NCI-H2171 treated with DMSO at 0.1 percent for 48 hours (cell line): Measurements from ENCODE around the gene POC1A.
"Not testable (repeated sequence)": the region's sequence is repeated elsewhere in the genome, so short reads cannot be mapped to it uniquely, and the experiment has no call there.

ENCODE experiments used
- DNase-seq: peaks from one replicate; lab custom pipeline; 2025; lab: John Stamatoyannopoulos, UW

POC1A gene

DNA sequence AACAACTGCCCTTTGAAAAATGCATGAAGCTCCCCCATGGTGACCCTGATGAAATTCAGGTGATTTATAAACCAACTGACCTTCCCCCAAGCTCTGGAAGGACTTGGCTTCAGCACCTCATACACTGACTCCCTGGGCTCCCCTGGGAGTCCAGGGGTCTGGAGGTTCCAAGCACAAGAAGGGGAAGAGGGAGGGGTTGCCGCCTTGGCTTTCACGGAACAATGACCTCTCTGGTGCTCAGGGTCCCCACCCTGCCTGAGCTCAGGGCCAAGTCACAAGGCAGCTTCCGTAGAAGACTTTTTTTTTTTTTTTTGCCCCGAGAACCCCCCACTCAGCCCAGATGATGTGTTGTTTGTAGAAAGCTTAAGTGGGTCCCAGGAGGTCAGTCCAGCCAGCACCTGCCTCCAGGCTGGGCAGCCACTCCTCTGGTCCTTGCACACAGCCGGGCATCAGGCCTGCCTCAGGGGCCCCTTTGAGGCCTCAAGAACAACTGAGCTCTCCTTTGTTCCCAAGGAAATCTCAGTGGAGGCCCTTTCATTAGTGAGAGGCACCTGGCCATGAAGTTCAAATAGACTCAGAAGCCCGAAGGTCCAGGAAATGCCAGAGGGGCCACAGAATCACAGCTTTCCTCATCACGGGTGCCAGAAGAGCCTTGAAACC is 29.7 kb upstream of the POC1A start:
- no peak for DNase-seq

DNA sequence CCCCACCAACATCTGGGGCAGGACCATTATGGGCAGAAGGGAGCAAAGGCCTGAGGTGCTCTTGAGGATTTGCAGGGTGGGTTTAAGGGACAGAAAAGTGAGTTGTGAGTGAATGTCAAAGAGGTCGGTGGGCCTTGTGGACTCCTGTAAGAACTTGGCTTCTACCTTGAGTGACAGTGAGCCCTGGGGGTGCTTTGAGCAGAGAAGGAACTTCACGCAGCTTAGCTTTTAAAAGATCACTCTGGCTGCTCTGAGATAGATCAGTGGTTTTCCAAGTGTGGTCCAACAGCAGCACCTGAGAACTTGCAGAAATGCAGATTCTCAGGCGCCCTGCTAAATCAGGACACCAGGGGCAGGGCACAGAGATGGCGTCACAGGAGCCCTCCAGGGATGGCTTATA is 28.5 kb upstream of the POC1A start:
- DNase-seq, result no peak

DNA sequence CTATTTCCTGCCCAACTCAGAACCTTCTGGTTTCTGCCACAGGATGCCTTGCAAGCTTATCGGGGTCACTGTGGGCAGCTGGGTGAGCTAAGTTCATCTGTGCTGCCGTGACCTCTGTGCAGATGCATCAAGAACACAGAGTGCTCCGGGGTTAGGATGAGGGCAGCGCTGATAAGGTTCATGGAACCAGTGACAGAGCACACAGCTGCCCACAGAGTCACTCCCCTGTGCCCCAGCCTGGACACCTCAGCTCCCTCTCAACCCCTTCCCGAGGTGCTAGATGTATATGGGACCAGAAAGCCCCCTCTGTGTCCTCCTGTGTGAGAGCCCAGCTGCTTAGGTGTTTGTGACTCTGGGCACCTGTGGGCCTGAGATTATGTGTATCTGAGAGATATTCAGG is 28.0 kb upstream of the POC1A start:
- no peak for DNase-seq

DNA sequence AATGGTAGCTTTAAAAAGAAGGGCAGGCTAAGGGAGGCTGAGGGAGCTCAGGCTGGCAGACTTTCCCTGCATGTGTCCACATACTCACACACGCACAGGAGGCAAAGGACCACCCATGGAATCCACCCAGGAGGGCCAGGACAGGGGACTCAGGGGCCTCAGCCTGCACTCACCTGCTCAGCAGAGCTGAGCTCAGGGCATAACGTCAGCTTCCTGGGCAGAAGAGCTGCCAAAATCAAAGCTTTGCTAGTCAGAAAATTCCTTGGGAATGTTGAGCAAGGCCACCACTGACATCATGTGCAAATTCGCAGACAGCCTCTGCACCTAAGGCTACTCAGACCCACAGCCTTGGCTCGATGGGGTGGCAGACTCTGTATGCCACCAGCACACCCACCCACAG is 27.3 kb upstream of the POC1A start:
- no peak for DNase-seq

DNA sequence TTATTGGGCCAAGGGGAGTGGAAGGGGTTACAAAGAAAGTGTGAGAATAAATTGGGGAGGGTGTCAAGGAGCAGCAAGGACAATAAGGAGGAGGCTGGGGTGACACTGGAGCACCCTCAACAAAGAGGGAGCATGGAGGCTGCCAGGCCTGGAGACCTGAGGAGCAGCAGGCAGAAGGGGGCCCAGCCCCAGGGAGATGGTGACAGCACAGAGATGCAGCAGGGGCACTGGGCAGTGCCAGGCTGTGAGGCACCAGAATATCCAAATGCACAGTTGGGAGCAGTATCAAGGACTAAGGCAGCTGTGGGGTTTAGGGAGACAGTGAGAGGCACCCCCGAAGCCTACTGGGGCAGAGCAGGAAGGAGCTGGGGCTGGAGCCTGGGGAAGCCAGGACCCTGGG is 24.3 kb upstream of the POC1A start:
- DNase-seq, result no peak

DNA sequence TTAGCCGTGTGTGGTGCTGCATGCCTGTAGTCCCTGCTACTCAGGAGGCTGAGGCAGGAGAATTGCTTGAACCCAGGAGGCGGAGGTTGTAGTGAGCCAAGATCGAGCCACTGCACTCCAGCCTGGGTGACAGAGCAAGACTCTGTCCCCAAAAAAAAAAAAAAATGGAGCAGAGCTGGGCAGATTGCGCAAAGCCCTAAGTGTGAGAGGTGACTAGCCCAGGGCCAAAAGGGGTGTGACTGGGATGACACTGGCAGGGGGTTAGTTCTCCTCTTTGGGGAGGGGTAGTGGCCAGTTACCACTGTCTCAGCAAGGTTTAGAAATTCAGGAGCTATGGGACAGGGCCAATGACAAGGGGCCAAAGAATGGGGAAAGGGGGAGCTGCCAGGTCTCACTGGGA is 23.9 kb upstream of the POC1A start:
- not testable (repeated sequence) for DNase-seq

DNA sequence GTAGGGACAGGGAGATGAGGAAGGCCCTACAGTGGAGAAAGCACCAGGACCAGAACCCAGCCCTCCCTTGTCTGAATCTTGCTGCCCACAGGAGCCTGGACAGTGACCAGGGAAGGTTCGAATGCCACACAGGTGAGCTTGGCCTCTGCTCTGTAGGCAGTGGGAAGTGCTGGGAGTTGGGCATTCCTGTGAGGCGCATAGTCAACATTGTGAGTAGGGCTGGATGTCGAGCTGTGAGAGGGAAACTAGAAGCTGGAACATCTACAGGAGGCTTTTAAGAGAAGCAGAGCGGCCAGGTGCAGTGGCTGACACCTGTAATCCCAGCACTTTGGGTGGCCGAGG is 23.4 kb upstream of the POC1A start:
- no peak for DNase-seq

DNA sequence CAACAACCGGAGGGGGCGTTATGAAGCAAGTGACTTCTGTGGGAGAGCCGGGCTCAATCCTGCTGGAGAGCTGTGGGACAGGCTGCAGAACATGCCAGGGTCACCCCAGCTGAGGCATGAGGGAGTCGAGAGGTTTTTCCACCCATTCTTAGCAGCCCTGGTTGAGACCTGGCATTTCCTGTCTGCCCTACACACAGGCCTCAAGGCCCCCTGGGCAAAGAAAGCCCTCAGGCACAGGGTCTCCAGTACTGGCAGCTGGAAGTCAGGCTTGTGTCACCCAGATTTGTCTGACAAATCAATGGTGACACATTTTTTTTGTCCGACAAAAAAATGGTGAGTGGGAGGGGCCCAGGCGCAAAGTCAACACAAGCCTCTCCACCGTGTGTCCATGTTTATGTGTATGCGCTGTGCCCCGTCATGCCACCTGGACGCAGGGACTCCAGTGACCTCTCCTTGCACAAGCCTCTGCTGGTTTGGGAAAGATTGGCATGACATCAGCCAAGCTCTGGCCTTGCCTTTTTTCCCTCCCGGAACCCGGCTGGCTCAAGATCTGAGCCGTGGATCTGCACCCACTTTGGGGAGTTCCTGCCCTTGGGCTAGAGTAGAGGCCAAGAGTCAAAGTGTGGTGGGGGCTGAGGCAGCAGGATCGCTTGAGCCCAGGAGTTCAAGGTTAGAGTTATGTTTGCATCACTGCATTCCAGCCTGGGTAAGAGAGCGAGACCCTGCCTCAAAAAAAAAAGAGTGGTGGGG is 22.9 kb upstream of the POC1A start:
- no peak for DNase-seq

DNA sequence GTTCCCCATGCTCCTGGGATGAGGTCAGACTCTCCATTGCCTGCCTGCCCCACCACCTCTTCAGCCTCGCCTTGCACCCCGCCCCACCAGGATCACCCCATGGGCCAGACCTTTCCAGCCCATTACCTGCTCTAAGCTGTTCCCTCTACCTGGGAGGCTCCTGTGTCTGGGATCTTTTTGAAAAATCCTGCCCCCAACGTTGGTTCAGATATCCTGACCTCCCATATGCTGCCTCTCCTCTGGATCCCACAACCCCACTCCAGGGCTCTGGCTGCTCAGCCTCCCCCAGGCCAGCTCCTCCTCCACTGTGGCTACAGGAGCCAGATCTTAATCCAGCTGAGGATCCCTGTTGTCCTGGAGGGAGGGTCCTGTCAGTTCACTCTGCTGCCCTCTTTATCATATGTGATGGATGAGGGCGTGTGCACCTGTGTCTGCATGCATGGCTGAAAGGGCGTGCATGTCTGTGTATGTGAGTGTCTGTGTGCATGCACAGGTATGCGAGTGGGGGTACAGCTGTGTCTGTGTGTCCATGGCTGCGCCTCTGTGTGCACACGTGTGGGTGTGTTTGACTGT is 22.0 kb upstream of the POC1A start:
- DNase-seq, result no peak

DNA sequence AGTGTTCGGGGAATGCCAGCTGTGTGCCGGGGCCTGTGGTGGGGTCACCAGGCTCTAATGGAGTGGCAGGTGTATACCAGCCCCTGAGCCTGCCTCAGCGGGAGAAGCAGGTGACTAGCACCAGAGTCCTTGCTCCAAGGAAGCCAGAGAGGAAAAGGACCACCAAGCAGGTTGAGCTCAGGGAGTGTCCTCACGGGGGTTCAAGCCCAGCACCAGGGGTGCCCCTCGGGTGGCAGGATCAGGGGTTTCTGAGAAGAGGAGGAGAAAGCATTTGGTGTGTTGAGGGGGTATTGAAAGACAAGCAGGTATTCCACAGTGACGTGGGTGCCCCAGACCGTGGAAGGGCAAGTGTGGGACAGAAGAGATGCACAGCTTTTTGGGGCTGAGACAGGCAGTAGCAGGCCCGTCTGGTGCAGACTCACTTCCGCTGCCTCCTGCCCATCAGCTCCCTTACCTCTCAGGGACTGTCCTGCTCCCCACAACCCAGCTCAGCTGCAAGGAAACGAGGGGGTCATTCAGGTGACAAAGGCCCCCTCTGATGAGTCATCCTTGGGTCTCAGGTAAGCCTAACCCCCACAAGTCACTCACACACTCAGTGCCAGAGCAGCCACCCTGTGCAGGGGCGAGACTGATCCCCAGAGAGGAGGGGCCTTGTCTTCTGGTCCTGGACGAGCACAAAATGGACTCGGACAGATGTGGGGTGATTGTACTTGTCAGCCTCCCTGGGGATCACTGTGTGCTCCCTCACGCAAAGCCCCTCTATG is 21.4 kb upstream of the POC1A start:
- no peak for DNase-seq

DNA sequence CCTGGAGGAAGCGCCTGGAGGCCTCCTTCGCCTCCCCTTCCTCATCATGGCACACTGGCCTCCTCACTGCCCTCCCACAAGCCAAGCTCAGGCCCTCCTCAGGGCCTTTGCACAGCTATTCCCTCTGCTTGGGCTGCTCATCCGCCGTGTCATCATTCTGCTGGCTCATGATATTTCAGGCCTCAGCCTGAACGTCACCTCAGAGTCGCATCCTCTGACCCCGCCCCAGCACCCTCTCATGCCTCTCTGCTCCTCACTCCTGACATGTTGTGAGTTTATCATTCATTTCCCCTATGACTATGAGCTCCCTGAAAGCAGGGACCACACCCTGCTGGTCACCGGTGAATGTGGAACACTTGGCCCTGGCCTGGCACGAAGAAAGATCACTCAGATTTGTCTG is 20.7 kb upstream of the POC1A start:
- DNase-seq, result no peak

DNA sequence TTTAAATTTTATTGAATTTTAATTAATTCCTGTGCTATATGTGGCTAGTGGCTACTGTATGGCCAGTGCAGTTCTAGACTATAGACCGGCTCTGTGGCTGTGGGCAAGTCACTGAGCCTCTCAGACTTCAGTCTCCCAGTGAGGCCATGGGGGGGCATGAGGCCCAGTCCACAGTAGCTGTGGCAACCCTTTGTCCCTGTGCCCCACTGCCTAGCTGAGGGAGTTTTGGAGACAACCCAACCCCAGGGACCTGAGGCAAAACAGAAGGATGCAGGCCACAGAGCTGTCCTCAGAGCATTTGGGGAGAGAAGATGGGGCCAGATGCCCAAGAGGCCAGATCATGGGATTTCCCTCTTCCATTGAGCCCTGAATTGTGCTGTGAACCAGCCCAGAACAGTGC is 18.9 kb upstream of the POC1A start:
- no peak for DNase-seq

DNA sequence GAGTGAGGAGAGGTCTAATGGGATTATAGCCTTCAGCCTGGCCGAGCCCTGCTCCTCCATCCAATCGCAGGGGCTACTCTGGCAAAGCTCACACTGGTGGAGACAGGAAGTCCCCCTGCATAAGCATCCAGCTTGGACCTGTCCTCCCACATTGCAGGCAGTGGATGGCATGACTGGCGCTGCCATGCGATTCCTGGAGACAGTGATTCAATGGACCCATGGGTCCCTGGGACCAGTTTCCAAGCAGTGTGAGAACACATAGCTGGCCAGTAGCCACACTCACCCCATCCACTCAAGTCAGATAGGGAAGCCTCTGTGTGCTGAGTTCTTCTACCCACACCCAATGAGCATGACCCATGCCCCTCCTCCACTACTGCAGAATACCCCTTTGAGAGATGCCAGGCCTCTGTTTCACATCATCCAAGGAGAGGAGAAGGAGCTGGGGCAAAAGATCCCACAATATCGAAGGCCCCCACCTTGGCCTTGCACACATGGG is 18.1 kb upstream of the POC1A start:
- no peak for DNase-seq

DNA sequence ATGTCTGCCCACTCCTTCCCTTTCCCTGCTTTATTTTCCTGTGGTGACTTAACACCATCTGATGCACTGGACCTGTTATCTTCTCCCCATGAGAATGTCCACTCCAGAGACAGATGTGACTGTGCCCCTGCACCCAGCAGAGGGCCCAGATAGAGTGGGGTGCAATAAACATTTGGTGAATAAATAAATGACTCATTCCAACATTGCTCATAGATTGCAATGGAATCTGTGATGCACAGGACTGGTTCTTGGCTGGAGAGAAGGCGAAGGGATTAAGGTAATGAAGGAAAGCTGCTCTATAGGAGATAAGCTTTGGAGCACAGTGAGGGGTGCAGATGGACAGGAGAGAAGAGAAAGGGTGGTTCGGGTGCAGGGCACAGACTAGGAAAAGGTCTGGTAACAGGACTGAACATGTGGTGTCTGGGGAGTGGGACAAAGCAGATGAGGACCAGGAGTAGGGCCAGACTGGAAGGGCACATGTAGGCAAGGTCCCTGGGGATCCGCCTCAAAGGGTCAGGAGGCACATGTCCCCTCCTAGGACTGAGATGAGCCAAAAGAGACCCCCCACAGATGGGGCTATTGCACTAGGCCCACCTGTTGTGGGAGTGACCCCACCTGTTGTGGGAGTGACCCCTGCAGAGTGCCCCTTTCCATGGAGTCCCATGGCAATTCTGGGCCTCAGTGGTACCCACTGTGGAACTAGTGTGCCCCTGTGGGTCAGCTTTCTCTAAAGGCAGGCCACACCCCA is 17.5 kb upstream of the POC1A start:
- DNase-seq, result no peak

DNA sequence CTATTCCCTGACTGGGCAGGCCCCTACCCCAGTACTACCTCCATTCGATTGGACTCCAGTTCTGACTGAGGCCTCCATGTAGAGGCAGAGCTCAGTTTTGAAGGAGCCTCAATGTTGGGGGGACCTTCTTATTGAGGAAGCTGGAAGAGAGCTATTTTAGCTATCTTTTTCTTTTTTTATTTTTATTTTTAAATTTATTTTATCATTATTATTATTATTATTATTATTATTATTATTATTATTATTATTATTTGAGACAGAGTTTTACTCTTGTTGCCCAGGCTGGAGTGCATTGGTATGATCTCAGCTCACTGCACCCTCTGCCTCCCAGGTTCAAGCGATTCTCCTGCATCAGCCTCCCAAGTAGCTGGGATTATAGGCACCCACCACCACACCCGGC is 16.0 kb upstream of the POC1A start:
- not testable (repeated sequence) for DNase-seq

DNA sequence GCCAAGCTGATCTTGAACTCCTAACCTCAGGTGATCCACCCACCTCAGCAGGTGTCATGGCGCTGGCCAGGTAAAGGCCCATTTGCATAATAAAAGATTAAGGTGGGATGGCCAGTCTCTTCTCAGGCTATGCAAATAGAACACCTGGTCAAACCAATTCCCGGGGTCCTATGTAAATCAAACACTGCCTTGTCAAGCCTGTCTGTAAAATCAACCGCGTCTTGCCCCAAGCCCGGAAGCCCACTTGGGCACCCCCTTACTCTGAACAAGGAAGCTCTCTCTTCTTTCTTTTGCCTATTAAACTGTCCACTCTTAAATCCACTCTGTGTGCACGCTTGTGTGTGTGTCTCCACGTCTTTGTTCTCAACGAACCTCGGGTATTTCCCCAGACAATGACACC is 13.0 kb upstream of the POC1A start:
- no peak for DNase-seq

DNA sequence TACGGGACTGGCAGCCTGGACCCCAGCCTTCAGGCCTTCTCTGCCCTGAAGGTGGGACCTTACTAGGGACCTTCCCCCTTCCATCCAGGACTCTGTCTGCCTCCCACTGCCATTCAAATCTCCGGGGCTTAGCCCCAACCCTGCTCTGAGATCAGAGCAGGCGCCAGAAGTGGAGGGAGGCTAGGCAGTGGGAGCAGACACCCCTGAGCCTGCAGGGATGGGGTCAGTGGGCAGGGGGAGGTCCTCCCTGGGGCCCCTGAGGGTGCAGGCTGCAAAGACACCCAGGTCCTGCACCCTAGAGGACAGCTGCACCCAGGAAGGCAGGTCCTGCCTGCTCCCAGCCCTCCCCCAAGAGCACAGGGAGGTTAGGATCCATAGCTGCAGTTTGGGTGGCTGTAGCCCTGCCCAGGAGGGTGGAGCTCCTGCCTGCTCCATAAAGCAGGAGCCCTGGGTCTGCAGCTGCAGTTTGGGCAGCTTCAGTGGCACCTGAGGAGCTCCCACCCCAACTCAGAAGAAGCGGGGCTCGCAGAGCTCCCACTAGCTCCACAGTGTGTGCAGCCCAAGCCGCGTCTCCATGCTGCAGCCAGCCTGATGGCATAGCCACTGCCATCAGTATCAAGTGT is 8.1 kb upstream of the POC1A start:
- no peak for DNase-seq

DNA sequence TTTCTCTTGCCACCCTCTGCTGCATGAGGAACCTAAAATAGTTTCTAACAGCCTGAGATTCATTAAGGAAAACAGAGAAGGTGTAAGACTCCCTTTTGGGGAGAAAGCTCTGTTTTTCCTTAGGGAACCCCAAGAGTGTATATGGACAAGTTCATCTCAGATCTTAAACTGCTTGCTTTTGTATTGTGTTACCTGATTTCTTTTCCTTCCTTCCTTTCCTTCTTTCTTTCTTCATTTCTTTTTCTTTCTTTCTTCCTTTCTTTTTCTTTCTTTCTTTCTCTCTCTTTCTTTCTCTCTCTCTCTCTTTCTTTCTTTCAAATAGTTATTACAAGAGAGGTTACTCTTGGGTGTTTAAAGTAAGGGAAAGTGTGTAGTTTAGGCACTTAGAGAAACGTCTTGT is 5.3 kb upstream of the POC1A start:
- no peak for DNase-seq

DNA sequence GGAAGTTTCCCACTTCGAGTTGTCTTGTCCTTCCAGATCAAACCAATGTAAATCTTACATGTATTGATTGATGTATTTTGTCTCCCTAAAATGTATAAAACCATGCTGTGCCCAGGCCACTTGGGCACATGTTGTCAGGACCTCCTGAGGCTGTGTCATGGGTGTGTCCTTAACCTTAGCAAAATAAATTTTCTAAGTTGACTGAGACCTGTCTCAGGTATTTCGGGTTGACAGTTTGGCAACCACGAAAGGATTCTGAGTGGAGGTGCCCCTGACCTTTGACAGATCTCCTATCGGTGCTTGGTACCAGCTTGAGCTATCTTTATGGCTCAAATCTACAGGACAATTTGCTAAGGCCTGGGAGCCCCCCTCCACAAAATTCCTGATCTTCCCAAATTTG is 1.7 kb upstream of the POC1A start:
- no peak for DNase-seq

DNA sequence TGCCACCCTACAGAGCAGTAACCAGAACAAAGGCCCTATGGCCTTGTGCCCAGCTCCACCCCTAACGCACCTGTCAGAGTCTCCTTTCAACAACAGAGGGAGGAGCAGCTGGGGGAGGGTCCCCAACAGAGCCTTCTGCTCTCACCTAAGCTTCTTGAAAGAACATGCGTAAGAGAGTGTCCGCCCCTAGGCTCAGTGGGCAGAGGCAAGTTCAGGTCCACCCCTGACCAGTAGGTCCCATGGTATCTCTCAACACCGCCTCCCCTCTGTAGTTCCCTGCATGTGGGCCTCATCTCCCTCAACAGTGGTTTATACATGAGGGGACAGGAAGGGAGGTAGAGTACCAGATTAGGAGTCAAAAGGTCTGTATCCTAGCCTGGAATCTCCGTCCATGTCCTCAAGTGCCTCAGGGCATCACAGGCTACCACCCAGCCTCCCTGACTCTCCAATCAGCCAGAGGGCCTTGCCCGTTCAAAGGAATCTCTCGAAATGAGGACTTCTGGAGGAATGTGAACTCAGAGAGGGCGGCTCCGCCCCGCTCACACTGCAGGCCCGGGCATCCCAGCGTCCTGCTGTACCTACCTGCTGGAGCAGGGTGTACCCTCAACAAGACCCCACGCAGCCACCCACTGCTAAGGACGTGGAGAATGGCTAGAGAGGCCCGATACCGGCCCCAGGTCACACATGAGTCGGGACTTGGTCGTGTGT is 680 bp downstream of the POC1A start:
- DNase-seq, result peak; percentile 67

DNA sequence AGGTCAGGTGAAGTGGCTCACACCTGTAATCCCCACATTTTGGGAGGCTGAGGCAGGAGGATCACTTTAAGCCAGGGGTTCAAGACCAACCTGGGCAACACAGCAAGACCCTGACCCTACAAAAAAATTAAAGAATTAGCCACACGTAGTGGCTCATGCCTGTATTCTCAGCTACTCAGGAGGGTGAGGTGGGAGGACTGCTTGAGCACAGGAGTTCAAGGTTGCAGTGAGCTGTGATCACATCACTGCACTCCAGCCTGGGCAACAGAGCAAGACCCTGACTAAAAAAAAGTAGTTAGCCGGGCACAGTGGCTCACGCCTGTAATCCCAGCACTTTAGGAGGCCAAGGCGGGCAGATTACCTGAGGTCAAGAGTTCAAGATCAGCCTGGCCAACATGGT is 2.2 kb downstream of the POC1A start:
- DNase-seq, result not testable (repeated sequence)
